Right atrium auricular region (tissue), 2 donors: ENCODE results near the gene MC1R. TPM values are rescaled to one million over a fixed set of nuclear protein-coding genes. Genes with fewer than 3 reads are reported as not detected.

Experiments
- DNase-seq: peaks from one replicate; pipeline ENCODE4 v3.0.0-alpha.2; 2019; ENCODE audit warnings: low spot score
- H3K27ac ChIP-seq, 2 donors: fragments of 200-600 bp; sonication (generic); 1 replicate in 1 of 2; 2 replicates in 1 of 2; pipeline ENCODE4 v1.5.1; 2016 to 2019
- H3K27me3 ChIP-seq, 2 donors: fragments of 200-600 bp; sonication (generic); one replicate each; pipeline versions ENCODE4 v1.5.1 to v1.6.0; 2017 to 2019
- H3K36me3 ChIP-seq: fragments of 200-600 bp; sonication (generic); one replicate; pipeline ENCODE4 v1.5.1; 2016
- H3K4me1 ChIP-seq, 2 donors: fragments of 200-600 bp; sonication (generic); one replicate each; pipeline versions ENCODE4 v1.5.1 to v1.6.0; 2017 to 2019
- H3K4me3 ChIP-seq, 2 donors: fragments of 200-600 bp; sonication (generic); 1 replicate in 1 of 2; 2 replicates in 1 of 2; pipeline ENCODE4 v1.5.1; 2017 to 2019; ENCODE audit warnings: mild to moderate bottlenecking in 1 of 2, moderate library complexity in 1 of 2
- H3K9me3 ChIP-seq, 2 donors: fragments of 200-600 bp; sonication (generic); one replicate each; pipeline ENCODE4 v1.5.1; 2019
- CTCF ChIP-seq, 2 donors: fragments of 200-600 bp; sonication (generic); IDR thresholded peaks; one replicate each; pipeline ENCODE4 v1.5.1; 2019; ENCODE audit warnings: antibody characterized with exemption in 2 of 2
- total RNA-seq, 2 donors: library from RNA; depleted of rRNA; stranded (reverse); fragments of >200 nt; gene quantifications; one replicate each; pipeline ENCODE4 v1.1.0, GENCODE V29; 2016

MC1R gene
- 1 to 10 TPM in 1 of 2 donors, under 1 TPM in 1; 0.63 to 1.8 TPM for total RNA-seq

GRCh38 chr16:89918453-89919347 is at the start of gene MC1R:
Gene MC1R (plus strand): TSS chr16:89918862. CDS start chr16:89919259, 397 bp downstream.
- Histone ChIP-seq H3K4me3 (peak within 1 kb of the TSS; percentile 6 to 46), H3K36me3 (no peaks in the 10 kb centered on the region), H3K4me1 (peaks cover 0 to 56% of the 10 kb centered on the region in 2 donors), H3K27ac (peak within 1 kb of the TSS; percentile 44 to 45), H3K27me3 (peaks cover 0 to 5% of the 10 kb centered on the region in 2 donors), H3K9me3 (no peaks in the 10 kb centered on the region)
- TF ChIP-seq CTCF (IDR thresholded peaks at IDR 0.05) = peak in 1 of 2 donors; percentile 52
- DNase-seq = no peak

- TF ChIP-seq CTCF (IDR thresholded peaks at IDR 0.05) = no peak
- DNase-seq = no peak
- peaks cover 3% of the 10 kb centered on the region for H3K36me3 ChIP-seq
- no peak overlapping the region for H3K27ac ChIP-seq
- H3K4me1 ChIP-seq = peaks cover 0 to 16% of the 10 kb centered on the region in 2 donors
- H3K4me3 ChIP-seq = no peak overlapping the region
- no peaks in the 10 kb centered on the region for H3K27me3 ChIP-seq
- peaks cover 0 to 7% of the 10 kb centered on the region in 2 donors for H3K9me3 ChIP-seq
These were observed 48.8 kb upstream of the MC1R start for GRCh38 chr16:89869911-89870310.

GRCh38 chr16:89870440-89870839 is 48.2 kb upstream of the MC1R start:
- Histone ChIP-seq H3K4me1 (peaks cover 0 to 19% of the 10 kb centered on the region in 2 donors), H3K36me3 (peaks cover 7% of the 10 kb centered on the region), H3K27me3 (no peaks in the 10 kb centered on the region), H3K9me3 (peaks cover 0 to 7% of the 10 kb centered on the region in 2 donors), H3K4me3 (no peak overlapping the region), H3K27ac (no peak overlapping the region)
- no peak for TF ChIP-seq CTCF (IDR thresholded peaks at IDR 0.05)
- no peak for DNase-seq

GRCh38 chr16:89871895-89872294 is 46.8 kb upstream of the MC1R start:
- Histone ChIP-seq H3K4me3 (no peak overlapping the region), H3K36me3 (peaks cover 7% of the 10 kb centered on the region), H3K9me3 (peaks cover 0 to 7% of the 10 kb centered on the region in 2 donors), H3K4me1 (peaks cover 0 to 19% of the 10 kb centered on the region in 2 donors), H3K27ac (no peak overlapping the region), H3K27me3 (no peaks in the 10 kb centered on the region)
- no peak for TF ChIP-seq CTCF (IDR thresholded peaks at IDR 0.05)
- DNase-seq = no peak

- H3K4me1 ChIP-seq = peaks cover 0 to 19% of the 10 kb centered on the region in 2 donors
- DNase-seq = peak; percentile 75
- TF ChIP-seq CTCF (IDR thresholded peaks at IDR 0.05) = no peak
- H3K4me3 ChIP-seq = peak within 1 kb of the TSS; percentile 81 to 93
- H3K27ac ChIP-seq = peak within 1 kb of the TSS; percentile 100
- H3K9me3 ChIP-seq = no peaks in the 10 kb centered on the region
- peaks cover 7% of the 10 kb centered on the region for H3K36me3 ChIP-seq
- H3K27me3 ChIP-seq = no peaks in the 10 kb centered on the region
These were observed 45.3 kb upstream of the MC1R start, which contains the start of gene TCF25 for GRCh38 chr16:89873109-89873971. Gene TCF25 (plus strand): TSS chr16:89873592. CDS start chr16:89873668, 76 bp downstream.
